Sigmoid colon (tissue), 7 donors: ENCODE data around the gene ADD2. TPM values are rescaled to one million over a fixed set of nuclear protein-coding genes. Genes with fewer than 3 reads are reported as not detected.

Experiments
- DNase-seq: peaks from one replicate; pipeline ENCODE4 v3.0.0-alpha.2; 2019
- H3K27ac ChIP-seq, 4 donors: fragments of 200-600 bp; sonication (generic); one replicate each; pipeline ENCODE4 v1.5.1; 2016 to 2019; ENCODE audit warnings: mild to moderate bottlenecking in 1 of 4
- H3K27me3 ChIP-seq, 3 donors: fragments of 200-600 bp; sonication (generic); one replicate each; pipeline ENCODE4 v1.5.1; 2019; ENCODE audit warnings: mild to moderate bottlenecking in 1 of 3
- H3K36me3 ChIP-seq, 4 donors: fragments of 200-600 bp; sonication (generic); one replicate each; pipeline ENCODE4 v1.5.1; 2016 to 2019
- H3K4me1 ChIP-seq, 4 donors: fragments of 200-600 bp; sonication (generic); one replicate each; pipeline ENCODE4 v1.5.1; 2017 to 2019
- H3K4me3 ChIP-seq, 4 donors: fragments of 200-600 bp; sonication (generic); one replicate each; pipeline ENCODE4 v1.5.1; 2017 to 2019; ENCODE audit warnings: mild to moderate bottlenecking in 2 of 4, moderate library complexity in 1 of 4
- H3K9me3 ChIP-seq, 4 donors: fragments of 200-600 bp in 3 of 4; sonication (generic) in 3 of 4; one replicate each; pipeline versions ENCODE4 v1.5.1 to v1.6.1; 2013 to 2019
- EP300 ChIP-seq, 4 donors: sonication (generic); formaldehyde crosslinking; IDR thresholded peaks; one replicate each; pipeline ENCODE4 v1.6.1; 2017; ENCODE audit warnings: antibody characterized with exemption in 4 of 4
- POLR2A ChIP-seq, 2 donors: fragments of 450-650 bp; IDR thresholded peaks; one replicate each; pipeline ENCODE4 v1.6.1; 2016; ENCODE audit warnings: antibody characterized with exemption in 2 of 2, mild to moderate bottlenecking in 2 of 2, moderate library complexity in 2 of 2
- POLR2AphosphoS5 ChIP-seq, 4 donors: sonication (generic); formaldehyde crosslinking; IDR thresholded peaks; one replicate each; pipeline ENCODE4 v1.6.1; 2017; ENCODE audit warnings: antibody characterized with exemption in 4 of 4
- WGBS, 2 donors: extraction: QIAGEN DNeasy Blood & Tissue Kit; methylation state at CpG; one replicate each; pipeline ENCODE4 v1.1.7; 2013; 5-methylcytosine and 5-hydroxymethylcytosine counted together
- intact Hi-C: fragments of 100-400 bp; cut with DNase I; formaldehyde crosslinking; loops from one replicate; pipeline ENCODE4 v1.15.1; 2023
- polyA plus RNA-seq, 3 donors: library from polyadenylated mRNA; stranded (reverse); fragments of 200-250 nt; gene quantifications; one replicate each; pipeline ENCODE4 v1.2.3, GENCODE V29; 2013
- total RNA-seq, 4 donors: library from RNA; depleted of rRNA; stranded (reverse); fragments of >200 nt; gene quantifications; one replicate each; pipeline ENCODE4 v1.1.0, GENCODE V29; 2016
- TF ChIP-seq, protein P1 (sequence below), 4 experiments: fragments of 450-650 bp in 3 of 4; fragments of 200-600 bp in 1 of 4; IDR thresholded peaks; one replicate each; pipeline ENCODE4 v1.5.1; 2016 to 2019; ENCODE audit warnings: antibody characterized with exemption in 4 of 4, mild to moderate bottlenecking in 3 of 4, moderate library complexity in 2 of 4
- donor health status: healthy with polysubstance abuse.
- donor health status: Bipolar disorder and iron deficiency.
- donor health status: healthy.

Gene ADD2
- total and polyA plus RNA-seq, 7 donors: under 0.01 to 5.8 (median 3.2) TPM; not detected in 1

DNA sequence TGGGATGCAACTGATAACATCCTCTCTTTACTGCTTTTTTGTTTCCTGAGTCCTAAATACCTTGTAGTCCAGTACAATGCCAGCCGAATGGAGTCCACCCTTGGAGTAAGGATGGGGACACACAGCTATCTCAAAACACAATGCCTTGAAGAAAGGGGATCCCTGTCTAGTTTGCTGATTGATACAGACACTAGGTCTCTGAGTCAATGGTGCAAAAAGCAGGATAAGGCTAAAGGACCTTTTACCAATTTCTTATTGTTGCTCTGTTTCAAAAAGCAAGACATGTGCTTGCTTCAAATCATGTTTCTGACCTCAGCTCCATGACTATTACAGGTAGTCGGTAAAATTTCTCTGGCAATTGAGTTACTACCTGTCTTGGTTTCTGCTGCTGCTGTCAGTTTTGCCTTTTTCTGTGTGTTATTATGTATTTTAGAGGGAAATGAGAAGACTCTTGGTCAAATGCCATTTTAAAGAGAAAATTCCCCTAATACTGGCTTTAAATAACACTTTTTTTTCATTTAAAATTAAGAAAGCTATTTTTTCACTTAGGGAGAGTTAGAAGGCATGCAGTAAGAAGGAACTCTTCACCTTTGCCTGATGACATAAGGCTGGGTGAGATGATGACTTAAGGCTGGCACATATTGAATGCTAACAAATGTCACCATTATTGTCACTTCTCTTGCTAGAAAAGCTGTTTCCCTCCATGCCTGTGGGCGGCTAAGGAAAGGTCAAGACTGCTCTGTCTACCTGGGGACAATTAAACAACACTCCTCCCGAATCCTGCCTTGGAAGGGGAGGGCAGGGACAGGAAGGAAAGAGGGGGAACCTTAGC lies 27.4 kb upstream of the ADD2 start:
- Histone ChIP-seq H3K4me1 (peaks cover 0 to 3% (median 3%) of the 10 kb centered on the region in 4 donors), H3K36me3 (no peaks in the 10 kb centered on the region), H3K9me3 (peaks cover 0 to 3% (median 1%) of the 10 kb centered on the region in 4 donors), H3K4me3 (no peak overlapping the region), H3K27ac (no peak overlapping the region), H3K27me3 (peaks cover 6 to 20% (median 13%) of the 10 kb centered on the region in 3 donors)
- TF ChIP-seq EP300 (IDR thresholded peaks at IDR 0.05) (no peak), POLR2A (IDR thresholded peaks at IDR 0.05) (no peak), POLR2AphosphoS5 (IDR thresholded peaks at IDR 0.05) (no peak)
- TF ChIP-seq, protein P1, sequence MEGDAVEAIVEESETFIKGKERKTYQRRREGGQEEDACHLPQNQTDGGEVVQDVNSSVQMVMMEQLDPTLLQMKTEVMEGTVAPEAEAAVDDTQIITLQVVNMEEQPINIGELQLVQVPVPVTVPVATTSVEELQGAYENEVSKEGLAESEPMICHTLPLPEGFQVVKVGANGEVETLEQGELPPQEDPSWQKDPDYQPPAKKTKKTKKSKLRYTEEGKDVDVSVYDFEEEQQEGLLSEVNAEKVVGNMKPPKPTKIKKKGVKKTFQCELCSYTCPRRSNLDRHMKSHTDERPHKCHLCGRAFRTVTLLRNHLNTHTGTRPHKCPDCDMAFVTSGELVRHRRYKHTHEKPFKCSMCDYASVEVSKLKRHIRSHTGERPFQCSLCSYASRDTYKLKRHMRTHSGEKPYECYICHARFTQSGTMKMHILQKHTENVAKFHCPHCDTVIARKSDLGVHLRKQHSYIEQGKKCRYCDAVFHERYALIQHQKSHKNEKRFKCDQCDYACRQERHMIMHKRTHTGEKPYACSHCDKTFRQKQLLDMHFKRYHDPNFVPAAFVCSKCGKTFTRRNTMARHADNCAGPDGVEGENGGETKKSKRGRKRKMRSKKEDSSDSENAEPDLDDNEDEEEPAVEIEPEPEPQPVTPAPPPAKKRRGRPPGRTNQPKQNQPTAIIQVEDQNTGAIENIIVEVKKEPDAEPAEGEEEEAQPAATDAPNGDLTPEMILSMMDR (IDR thresholded peaks at IDR 0.05): no peak
- 70 to 75% methylated on average over 4 of the region's 4 CpGs for WGBS, 2 donors
- intact Hi-C loops: no loop called here
- no peak for DNase-seq

DNA sequence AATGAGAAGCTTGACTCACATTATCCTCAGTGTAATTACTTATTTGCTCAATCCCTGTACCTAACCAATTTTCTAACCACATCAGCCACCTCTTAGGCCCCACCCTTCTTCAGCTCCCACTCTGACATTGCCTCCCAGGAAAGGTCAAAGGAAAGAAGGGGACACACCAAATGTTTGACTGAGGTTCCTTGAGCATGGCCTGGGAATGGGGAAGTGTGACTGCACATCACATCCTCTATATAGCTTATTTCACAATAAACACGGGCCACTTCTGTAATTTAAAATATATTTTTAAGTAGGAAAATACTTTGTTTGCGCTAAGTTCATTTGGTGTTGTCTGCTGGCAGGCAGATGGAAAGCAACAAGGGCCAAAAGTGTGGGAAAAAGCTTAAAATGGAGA lies 25.4 kb upstream of the ADD2 start:
- peaks cover 13 to 40% (median 25%) of the 10 kb centered on the region in 3 donors for H3K27me3 ChIP-seq
- WGBS, 2 donors: 72 to 79% methylated on average over 2 of the region's 2 CpGs
- no peak for DNase-seq
- H3K4me1 ChIP-seq: peaks cover 0 to 14% (median 14%) of the 10 kb centered on the region in 4 donors
- H3K4me3 ChIP-seq: no peak overlapping the region
- no peak overlapping the region for H3K27ac ChIP-seq
- no peaks in the 10 kb centered on the region for H3K9me3 ChIP-seq
- intact Hi-C loops: loop anchor here (5.0 kb wide), 1 partner anchor 154 kb away; no protein-coding TSS in a partner anchor
- TF ChIP-seq EP300 (IDR thresholded peaks at IDR 0.05) (no peak), POLR2A (IDR thresholded peaks at IDR 0.05) (no peak), POLR2AphosphoS5 (IDR thresholded peaks at IDR 0.05) (no peak)
- TF ChIP-seq, protein P1 (IDR thresholded peaks at IDR 0.05): no peak
- H3K36me3 ChIP-seq: no peaks in the 10 kb centered on the region

- peak within 1 kb of the TSS in 3 of 4 donors; percentile 20 to 36 (median 32) for H3K4me3 ChIP-seq
- 4 to 9% methylated on average over 69 of the region's 69 CpGs for WGBS, 2 donors
- intact Hi-C loops: loop anchor here (5.0 kb wide), 1 partner anchor 157 kb away; no protein-coding TSS in a partner anchor
- no peaks in the 10 kb centered on the region for H3K36me3 ChIP-seq
- H3K27me3 ChIP-seq: peaks cover 13 to 59% (median 25%) of the 10 kb centered on the region in 3 donors
- no peak for DNase-seq
- TF ChIP-seq POLR2AphosphoS5 (IDR thresholded peaks at IDR 0.05) (no peak), POLR2A (IDR thresholded peaks at IDR 0.05) (no peak), EP300 (IDR thresholded peaks at IDR 0.05) (no peak)
- TF ChIP-seq, protein P1 (IDR thresholded peaks at IDR 0.05): no peak
- H3K4me1 ChIP-seq: peaks cover 0 to 14% (median 14%) of the 10 kb centered on the region in 4 donors
- no peak within 1 kb of the TSS for H3K27ac ChIP-seq
- no peaks in the 10 kb centered on the region for H3K9me3 ChIP-seq
Measured at GRCh38 chr2:70790136-70790828, 22.3 kb upstream of the ADD2 start, which contains the start of gene FIGLA. Gene FIGLA (minus strand): TSS chr2:70790643. CDS start chr2:70790638, 5 bp downstream.

DNA sequence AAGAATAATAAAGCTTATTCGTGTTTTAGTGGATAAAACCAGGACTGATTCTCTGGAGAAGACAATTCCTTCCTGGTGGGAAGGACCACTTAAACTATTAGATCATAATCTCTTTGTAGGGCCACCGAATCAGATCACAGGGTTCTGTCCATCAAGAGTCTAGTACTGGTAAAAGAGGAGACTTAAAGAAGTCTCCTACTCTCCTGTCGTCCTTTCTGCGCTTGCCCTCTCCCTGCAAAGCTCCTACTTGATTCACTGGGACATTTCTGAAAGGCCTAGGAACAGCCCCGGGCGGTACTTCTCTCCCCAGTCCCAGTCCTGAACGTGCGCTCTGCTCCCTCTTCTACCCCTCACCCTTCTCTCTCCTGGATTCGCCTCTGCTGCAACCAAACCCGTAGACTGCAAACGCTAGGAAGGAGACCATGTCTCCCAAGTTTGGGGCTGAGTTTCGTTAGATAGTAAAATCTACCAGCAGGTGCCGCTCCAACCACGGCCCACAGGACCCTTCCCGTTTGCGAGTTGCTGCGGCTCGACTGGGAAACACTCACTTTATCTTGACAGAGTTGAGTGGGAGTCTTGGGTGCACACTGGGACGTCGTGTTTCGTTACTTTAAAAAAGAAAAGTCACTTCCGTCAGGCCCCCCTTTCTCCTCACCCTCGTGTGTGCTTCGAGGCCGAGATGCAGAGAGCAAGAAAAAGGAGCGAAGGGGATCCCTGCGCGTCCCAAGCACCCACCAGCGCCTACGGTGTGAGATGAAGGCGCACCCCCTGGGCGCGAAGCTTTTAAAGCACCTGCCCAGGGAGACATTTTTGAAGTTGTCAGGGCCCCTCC lies 21.5 kb upstream of the ADD2 start:
- intact Hi-C loops: loop anchor here (5.0 kb wide), 1 partner anchor 158 kb away; no protein-coding TSS in a partner anchor
- peak; percentile 71 for DNase-seq
- 6 to 7% methylated on average over 33 of the region's 33 CpGs for WGBS, 2 donors
- Histone ChIP-seq H3K9me3 (no peaks in the 10 kb centered on the region), H3K4me1 (peaks cover 0 to 14% (median 14%) of the 10 kb centered on the region in 4 donors), H3K4me3 (peak overlapping the region in 3 of 4 donors; percentile 20 to 36 (median 32)), H3K27me3 (peaks cover 13 to 59% (median 25%) of the 10 kb centered on the region in 3 donors), H3K27ac (no peak overlapping the region), H3K36me3 (no peaks in the 10 kb centered on the region)
- TF ChIP-seq EP300 (IDR thresholded peaks at IDR 0.05) (no peak), POLR2A (IDR thresholded peaks at IDR 0.05) (no peak), POLR2AphosphoS5 (IDR thresholded peaks at IDR 0.05) (no peak)
- TF ChIP-seq, protein P1 (IDR thresholded peaks at IDR 0.05): peak in 3 of 4 experiments; percentile 6 to 26 (median 25)
